Lung (tissue), 12 donors: ENCODE measurements around the gene SRRM3. TPM values are rescaled to one million over a fixed set of nuclear protein-coding genes. Genes with fewer than 3 reads are reported as not detected.
"Not testable (repeated sequence)": the region's sequence is repeated elsewhere in the genome, so short reads cannot be mapped to it uniquely, and the experiment has no call there.

Experiments
- ATAC-seq: fragments of 200-7000 bp; cut with Tn5 transposase; one replicate; pipeline ENCODE4 v1.9.1; 2020; ENCODE audit warnings: moderate number of reproducible peaks; ENCODE audit not compliant: insufficient read depth, low FRiP score
- DNase-seq, 3 donors: peaks; one replicate each; pipeline ENCODE4 v3.0.0-alpha.2; 2013 to 2017
- H3K27ac ChIP-seq, 2 donors: one replicate each; pipeline ENCODE4 v1.5.1; 2013; ENCODE audit warnings: mild to moderate bottlenecking in 2 of 2, moderate library complexity in 2 of 2, control low read depth in 1 of 2, inconsistent platforms in 1 of 2, low read depth in 1 of 2, low read length in 1 of 2
- H3K27me3 ChIP-seq, 3 donors: one replicate each; pipeline ENCODE4 v1.5.1; 2013; ENCODE audit warnings: low read length in 2 of 3; ENCODE audit not compliant: control insufficient read depth in 3 of 3, insufficient read depth in 3 of 3
- H3K36me3 ChIP-seq, 4 donors: one replicate each; pipeline ENCODE4 v1.5.1; 2013; ENCODE audit warnings: low read length in 4 of 4, mild to moderate bottlenecking in 1 of 4, moderate library complexity in 1 of 4; ENCODE audit not compliant: control insufficient read depth in 4 of 4, insufficient read depth in 4 of 4
- H3K4me1 ChIP-seq, 5 donors: one replicate each; pipeline ENCODE4 v1.5.1; 2013; ENCODE audit warnings: low read length in 5 of 5, mild to moderate bottlenecking in 2 of 5, moderate library complexity in 1 of 5; ENCODE audit not compliant: control insufficient read depth in 5 of 5, insufficient read depth in 5 of 5
- H3K4me3 ChIP-seq: one replicate; pipeline ENCODE4 v1.5.1; 2013; ENCODE audit warnings: mild to moderate bottlenecking, control low read depth, moderate library complexity
- H3K9ac ChIP-seq, 2 donors: one replicate each; pipeline ENCODE4 v1.5.1; 2013; ENCODE audit warnings: low read length in 2 of 2, control low read depth in 1 of 2; ENCODE audit not compliant: insufficient read depth in 1 of 2
- H3K9me3 ChIP-seq, 4 donors: one replicate each; pipeline ENCODE4 v1.5.1; 2013; ENCODE audit warnings: low read length in 3 of 4, mild to moderate bottlenecking in 1 of 4, moderate library complexity in 1 of 4; ENCODE audit not compliant: control insufficient read depth in 4 of 4, insufficient read depth in 3 of 4
- CTCF ChIP-seq: IDR thresholded peaks from 2 replicates; pipeline ENCODE4 v1.5.1; 2012; ENCODE audit warnings: mild to moderate bottlenecking; ENCODE audit errors: control extremely low read depth, extremely low read depth
- WGBS, 2 donors: extraction: QIAGEN DNeasy Blood & Tissue Kit; methylation state at CpG; one replicate each; pipeline ENCODE4 v1.1.7; 2013; 5-methylcytosine and 5-hydroxymethylcytosine counted together
- polyA plus RNA-seq, 2 donors: library from polyadenylated mRNA; stranded (reverse); fragments of 200-250 nt; gene quantifications; one replicate each; pipeline ENCODE4 v1.2.1, GENCODE V29; 2013
- total RNA-seq, 2 donors: library from RNA; depleted of rRNA in 1 of 2; stranded (reverse); fragments of >200 nt in 1 of 2; gene quantifications; one replicate each; pipeline ENCODE4 v1.2.1, GENCODE V29; 2014 to 2021
- donor health status: control.
- donor health status: control.
- donor health status: Bipolar disorder and iron deficiency.
- donor health status: healthy.
- donor health status: DM: yes; HTN: yes; CAD: no.

SRRM3 gene
- total and polyA plus RNA-seq, 4 donors, result 0.14 to 0.83 (median 0.63) TPM

GRCh38 chr7:76206633-76207032 lies 4.9 kb downstream of the SRRM3 start:
- DNase-seq (peak in 1 of 3 donors; percentile 4), ATAC-seq (no peak)
- Histone ChIP-seq H3K36me3 (no peaks in the 10 kb centered on the region), H3K9ac (no peak overlapping the region), H3K4me3 (no peak overlapping the region), H3K27me3 (peaks cover 0 to 5% (median 0%) of the 10 kb centered on the region in 3 donors), H3K27ac (no peak overlapping the region), H3K9me3 (peaks cover 0 to 3% (median 0%) of the 10 kb centered on the region in 4 donors), H3K4me1 (no peaks in the 10 kb centered on the region)
- WGBS, 2 donors, result 51 to 71% methylated on average over 12 of the region's 12 CpGs
- no peak for TF ChIP-seq CTCF

- WGBS, 2 donors, result 35 to 63% methylated on average over 1 of the region's 1 CpG
Observed at GRCh38 chr7:76209310-76209709, 7.6 kb downstream of the SRRM3 start.

GRCh38 chr7:76211216-76211615 lies 9.5 kb downstream of the SRRM3 start:
- ATAC-seq, result no peak

More at GRCh38 chr7:76209310-76209709, 7.6 kb downstream of the SRRM3 start:
- Histone ChIP-seq H3K27ac (no peak overlapping the region), H3K36me3 (no peaks in the 10 kb centered on the region), H3K27me3 (peaks cover 0 to 6% (median 0%) of the 10 kb centered on the region in 3 donors), H3K4me3 (no peak overlapping the region), H3K9me3 (no peaks in the 10 kb centered on the region), H3K4me1 (no peaks in the 10 kb centered on the region), H3K9ac (no peak overlapping the region)
- TF ChIP-seq CTCF, result no peak
- no peak for DNase-seq
- ATAC-seq, result no peak

GRCh38 chr7:76215349-76215748 lies 13.7 kb downstream of the SRRM3 start:
- not testable (repeated sequence) for H3K27ac ChIP-seq, H3K9me3 ChIP-seq, ATAC-seq, H3K9ac ChIP-seq, H3K27me3 ChIP-seq, H3K36me3 ChIP-seq, H3K4me1 ChIP-seq, H3K4me3 ChIP-seq, DNase-seq
- 83 to 85% methylated on average over 4 of the region's 4 CpGs for WGBS, 2 donors

More at GRCh38 chr7:76211216-76211615, 9.5 kb downstream of the SRRM3 start:
- no peak overlapping the region for H3K4me3 ChIP-seq
- no peak for DNase-seq
- H3K36me3 ChIP-seq, result no peaks in the 10 kb centered on the region
- no peak overlapping the region for H3K27ac ChIP-seq
- WGBS, 2 donors, result 65 to 73% methylated on average over 11 of the region's 11 CpGs
- no peaks in the 10 kb centered on the region for H3K9me3 ChIP-seq
- no peaks in the 10 kb centered on the region for H3K4me1 ChIP-seq
- no peak overlapping the region for H3K9ac ChIP-seq
- no peak for TF ChIP-seq CTCF
- peaks cover 0 to 7% (median 0%) of the 10 kb centered on the region in 3 donors for H3K27me3 ChIP-seq
